Right lobe of liver (tissue), 4 donors: ENCODE results near the gene NRL.

Source experiments
- POLR2A ChIP-seq: fragments of 450-650 bp; IDR thresholded peaks from one replicate; pipeline ENCODE4 v1.6.1; 2017; ENCODE audit warnings: antibody characterized with exemption, mild to moderate bottlenecking
- TF ChIP-seq, protein P1 (sequence below), 4 donors: fragments of 200-600 bp in 3 of 4; fragments of 450-650 bp in 1 of 4; IDR thresholded peaks; one replicate each; pipeline versions ENCODE4 v1.5.1 to v1.8.0; 2016 to 2022; ENCODE audit warnings: antibody characterized with exemption in 4 of 4, mild to moderate bottlenecking in 2 of 4
- donor health status: DM: no; HTN: no; CAD: no.
- donor health status: DM: no; HTN: no; CAD: no.
- donor health status: DM: no; HTN: yes; CAD: no.

DNA sequence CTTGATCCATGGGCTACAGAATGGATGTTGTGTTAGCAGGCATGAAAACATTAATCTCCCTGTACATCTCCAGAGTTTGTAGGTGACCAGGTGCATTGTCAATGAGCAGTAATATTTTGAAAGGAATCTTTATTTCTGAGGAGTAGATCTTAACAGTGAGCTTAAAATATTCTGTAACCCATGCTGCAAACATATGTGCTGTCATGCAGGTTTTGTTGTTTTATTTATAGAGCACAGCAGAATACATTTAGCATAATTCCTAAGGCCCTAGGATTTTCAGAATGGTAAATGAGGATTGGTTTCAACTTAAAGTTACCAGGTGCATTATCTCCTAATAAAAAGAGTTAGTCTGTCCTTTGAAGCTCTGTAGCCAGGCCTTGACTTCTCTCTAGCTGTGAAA is 12.2 kb upstream of the NRL start:
- TF ChIP-seq, protein P1, sequence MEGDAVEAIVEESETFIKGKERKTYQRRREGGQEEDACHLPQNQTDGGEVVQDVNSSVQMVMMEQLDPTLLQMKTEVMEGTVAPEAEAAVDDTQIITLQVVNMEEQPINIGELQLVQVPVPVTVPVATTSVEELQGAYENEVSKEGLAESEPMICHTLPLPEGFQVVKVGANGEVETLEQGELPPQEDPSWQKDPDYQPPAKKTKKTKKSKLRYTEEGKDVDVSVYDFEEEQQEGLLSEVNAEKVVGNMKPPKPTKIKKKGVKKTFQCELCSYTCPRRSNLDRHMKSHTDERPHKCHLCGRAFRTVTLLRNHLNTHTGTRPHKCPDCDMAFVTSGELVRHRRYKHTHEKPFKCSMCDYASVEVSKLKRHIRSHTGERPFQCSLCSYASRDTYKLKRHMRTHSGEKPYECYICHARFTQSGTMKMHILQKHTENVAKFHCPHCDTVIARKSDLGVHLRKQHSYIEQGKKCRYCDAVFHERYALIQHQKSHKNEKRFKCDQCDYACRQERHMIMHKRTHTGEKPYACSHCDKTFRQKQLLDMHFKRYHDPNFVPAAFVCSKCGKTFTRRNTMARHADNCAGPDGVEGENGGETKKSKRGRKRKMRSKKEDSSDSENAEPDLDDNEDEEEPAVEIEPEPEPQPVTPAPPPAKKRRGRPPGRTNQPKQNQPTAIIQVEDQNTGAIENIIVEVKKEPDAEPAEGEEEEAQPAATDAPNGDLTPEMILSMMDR (IDR thresholded peaks at IDR 0.05) = no peak
- TF ChIP-seq POLR2A = no peak
